ENCODE data around the gene SHISA7. TPM values are rescaled to one million over a fixed set of nuclear protein-coding genes. Genes with fewer than 3 reads are reported as not detected.

Gene SHISA7
- not detected in 2 replicates for total RNA-seq (2014; rRNA removed; shearing (Covaris generic))
- not detected in 2 replicates for polyA plus RNA-seq (2015; cell fraction: cytosol; rRNA removed)
- polyA plus RNA-seq (2015; cell fraction: nucleus; rRNA removed), result not detected in 2 replicates

GRCh38 chr19:55443045-55443823 is at the start of gene SHISA7:
Gene SHISA7, minus strand, starts transcription at chr19:55443300. Its CDS starts 437 bp downstream, at chr19:55442863.
- no peak for DNase-seq (ENCODE audit: low read depth)

GRCh38 chr19:55492362-55492944 is 49.4 kb upstream of the SHISA7 start:
- DNase-seq (ENCODE audit: low read depth), result no peak

GRCh38 chr19:55491546-55492360 is 48.7 kb upstream of the SHISA7 start:
- DNase-seq (ENCODE audit: low read depth), result no peak

DNA sequence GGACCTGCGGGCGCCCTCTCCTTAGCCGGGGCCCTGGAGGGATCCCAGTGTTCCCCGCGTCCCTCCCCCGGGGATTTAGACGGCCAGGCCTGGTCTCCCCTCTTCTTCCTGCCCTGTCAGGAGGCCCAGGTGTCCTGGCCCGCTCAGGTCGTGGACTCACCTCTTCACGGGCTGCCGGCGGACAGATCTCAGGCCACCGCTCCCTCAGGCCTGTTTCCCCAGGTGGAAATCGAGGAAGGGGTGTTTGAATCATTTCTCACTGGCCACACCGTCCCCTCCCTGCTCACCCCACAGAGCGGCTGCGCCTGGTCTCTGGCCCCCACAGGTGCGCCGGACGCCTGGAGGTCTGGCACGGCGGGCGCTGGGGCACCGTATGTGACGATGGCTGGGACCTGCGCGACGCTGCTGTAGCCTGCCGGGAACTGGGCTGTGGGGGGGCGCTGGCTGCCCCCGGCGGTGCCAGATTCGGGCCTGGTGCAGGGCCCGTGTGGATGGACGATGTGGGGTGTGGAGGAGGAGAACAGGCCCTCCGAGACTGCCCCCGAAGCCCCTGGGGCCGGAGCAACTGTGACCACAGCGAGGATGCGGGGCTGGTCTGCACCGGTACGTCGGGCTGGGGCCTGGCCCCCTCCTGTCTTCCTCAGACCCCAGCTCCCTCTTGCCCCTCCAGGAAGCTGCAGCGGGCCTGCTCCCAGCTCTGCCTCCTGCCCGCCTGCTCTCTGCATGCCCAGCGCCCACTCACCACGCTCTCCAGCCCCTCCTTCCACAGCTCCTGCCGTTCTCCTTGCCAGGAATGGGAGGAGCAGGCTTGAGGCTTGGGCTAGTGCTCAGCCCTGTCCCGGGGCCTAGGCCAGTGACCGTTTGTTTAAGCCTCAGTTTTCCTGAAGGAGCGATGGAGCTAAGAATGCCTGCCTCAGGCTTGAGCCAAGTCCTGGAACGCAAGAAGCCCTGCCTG is 47.7 kb upstream of the SHISA7 start:
- DNase-seq (ENCODE audit: low read depth), result no peak

- DNase-seq (ENCODE audit: low read depth), result no peak
Measured at GRCh38 chr19:55489711-55490477, 46.8 kb upstream of the SHISA7 start.

DNA sequence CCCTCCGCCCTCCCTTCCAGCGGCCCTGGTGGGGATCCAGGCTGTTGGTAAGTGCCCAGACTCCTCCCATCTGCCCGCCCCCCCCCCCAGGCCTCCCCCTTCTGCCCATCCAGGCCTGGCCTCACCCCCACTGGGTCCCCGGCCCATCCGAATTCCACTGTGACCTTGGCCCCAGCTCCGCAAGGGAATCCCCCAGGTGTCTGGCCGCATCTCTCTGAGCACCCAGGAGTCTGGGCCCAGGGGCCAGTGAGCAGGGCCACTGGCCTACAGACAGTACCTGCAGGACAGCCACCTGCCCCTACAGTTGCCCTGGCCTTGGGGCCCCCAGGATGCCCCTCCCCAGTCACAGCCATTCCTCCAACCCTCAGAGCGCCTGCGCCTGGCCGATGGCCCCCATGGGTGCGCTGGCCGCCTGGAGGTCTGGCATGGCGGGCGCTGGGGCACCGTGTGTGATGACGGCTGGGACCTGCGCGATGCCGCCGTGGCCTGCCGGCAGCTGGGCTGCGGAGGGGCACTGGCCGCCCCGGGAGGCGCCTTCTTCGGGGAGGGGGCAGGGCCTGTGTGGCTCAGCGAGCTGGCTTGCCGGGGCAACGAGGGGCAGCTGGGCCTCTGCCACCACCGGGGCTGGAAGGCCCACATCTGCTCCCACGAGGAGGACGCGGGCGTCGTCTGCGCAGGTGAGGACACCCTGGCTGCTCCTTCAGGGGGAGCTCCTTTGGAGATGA is 46.0 kb upstream of the SHISA7 start:
- no peak for DNase-seq (ENCODE audit: low read depth)

DNA sequence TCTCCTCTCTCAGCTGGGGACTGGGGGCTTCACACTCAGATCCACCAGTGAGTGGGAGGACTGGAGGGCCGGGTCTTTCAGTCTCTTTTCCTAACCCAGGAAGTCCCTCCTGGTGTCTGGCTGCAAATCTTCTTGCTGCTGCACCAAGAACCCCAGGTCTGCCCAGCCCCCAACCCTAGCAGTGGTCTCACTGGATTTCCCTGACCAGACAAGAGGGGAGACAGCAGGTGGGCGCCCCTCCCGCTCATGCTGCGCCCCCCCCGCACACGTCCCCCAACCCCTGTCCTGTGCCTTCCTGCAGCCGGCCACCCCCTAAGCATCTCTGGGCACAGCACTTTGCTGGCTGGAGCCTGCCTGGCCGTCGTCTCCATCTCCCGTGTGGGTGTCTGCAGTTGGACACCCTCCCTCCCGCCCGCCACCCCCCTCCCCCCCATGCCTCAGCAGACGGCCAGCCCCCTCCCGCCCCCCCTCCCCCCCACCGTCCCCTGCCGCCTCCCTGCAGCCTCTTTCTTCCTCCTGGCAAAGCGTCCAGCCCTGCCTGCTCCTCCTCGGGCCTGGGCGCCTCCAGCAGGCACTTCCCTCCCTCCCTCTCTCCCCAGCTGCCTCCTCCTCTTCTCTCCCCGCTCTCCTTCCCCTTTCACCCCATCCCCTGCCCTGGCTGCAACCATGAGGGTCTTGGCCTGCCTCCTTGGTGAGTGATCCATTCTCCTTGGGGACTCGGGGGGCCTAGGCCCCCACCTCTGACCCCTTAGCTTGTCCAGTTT is 45.0 kb upstream of the SHISA7 start, which contains the start of gene SSC5D:
Gene SSC5D (plus strand): TSS at position 513 of the 764 bp plus-strand sequence. CDS start 154 bp downstream, at position 667.
- no peak for DNase-seq (ENCODE audit: low read depth)

- peak; percentile 69 for DNase-seq (ENCODE audit: low read depth)
Measured at GRCh38 chr19:55486971-55487923, 44.1 kb upstream of the SHISA7 start.

DNA sequence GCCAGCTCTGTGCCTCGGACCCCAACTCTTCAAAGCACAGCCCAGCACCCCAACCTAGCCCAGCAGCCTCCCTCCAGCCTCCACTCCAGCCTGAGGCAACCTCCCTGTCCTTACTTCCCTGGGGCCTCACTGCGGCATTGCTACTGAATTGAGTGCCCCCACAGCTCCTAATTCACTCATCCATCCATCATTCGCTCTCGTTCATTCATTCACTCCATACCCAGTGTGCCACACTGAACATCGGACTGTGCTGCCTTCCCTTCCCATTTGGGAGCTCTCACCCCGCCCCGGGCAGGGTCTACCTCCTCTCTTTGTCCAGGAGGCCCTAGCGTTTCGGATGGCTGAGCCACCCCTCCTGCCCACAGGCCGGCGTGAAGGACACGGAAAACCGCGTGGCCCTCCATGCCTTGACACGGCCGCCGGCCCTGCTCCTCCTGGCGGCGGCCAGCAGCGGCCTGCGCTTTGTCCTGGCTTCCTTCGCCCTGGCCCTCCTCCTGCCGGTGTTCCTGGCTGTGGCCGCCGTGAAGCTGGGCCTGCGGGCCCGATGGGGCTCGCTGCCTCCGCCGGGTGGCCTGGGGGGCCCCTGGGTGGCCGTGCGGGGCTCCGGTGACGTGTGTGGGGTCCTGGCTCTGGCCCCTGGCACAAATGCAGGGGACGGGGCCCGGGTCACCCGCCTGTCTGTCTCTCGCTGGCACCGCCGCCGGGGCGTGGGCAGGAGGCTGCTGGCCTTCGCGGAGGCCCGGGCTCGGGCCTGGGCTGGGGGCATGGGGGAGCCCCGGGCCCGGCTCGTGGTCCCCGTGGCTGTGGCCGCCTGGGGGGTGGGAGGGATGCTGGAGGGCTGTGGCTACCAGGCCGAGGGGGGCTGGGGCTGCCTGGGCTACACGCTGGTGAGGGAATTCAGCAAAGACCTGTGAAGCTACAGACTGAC is 43.2 kb upstream of the SHISA7 start:
- no peak for DNase-seq (ENCODE audit: low read depth)

DNA sequence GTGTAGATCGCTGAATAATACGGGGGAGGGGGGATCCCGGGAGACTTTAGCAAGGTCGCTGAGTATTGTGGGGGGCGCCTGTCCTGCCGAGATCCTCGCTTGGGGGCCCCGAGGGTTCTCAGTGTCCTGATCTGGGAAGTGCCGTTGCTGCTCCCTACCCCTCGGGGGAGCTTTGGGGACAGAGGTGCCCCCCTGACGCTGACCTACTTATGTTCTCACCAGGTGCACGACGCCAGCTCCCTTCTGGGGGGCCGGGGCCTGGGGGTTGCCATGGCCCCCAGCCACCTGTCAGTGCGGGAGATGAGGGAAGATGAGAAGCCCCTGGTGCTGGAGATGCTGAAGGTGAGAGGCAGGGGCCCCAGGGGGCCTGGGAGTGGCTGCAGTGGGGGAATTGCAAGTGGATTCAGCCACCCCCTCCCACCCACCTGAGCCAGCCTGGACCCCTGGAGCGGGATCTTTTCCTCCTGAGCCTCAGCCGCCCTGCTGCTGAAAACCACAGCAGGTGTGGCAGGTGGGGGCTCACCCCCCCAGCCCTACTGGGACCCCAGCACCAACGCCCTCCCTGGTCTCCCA is 42.4 kb upstream of the SHISA7 start:
- no peak for DNase-seq (ENCODE audit: low read depth)

- DNase-seq (ENCODE audit: low read depth), result peak; percentile 52
Measured at GRCh38 chr19:55484593-55485438, 41.7 kb upstream of the SHISA7 start, which contains the start of gene NAT14. Gene NAT14, plus strand, starts transcription at chr19:55485188. Its CDS starts 521 bp downstream, at chr19:55485709.

DNA sequence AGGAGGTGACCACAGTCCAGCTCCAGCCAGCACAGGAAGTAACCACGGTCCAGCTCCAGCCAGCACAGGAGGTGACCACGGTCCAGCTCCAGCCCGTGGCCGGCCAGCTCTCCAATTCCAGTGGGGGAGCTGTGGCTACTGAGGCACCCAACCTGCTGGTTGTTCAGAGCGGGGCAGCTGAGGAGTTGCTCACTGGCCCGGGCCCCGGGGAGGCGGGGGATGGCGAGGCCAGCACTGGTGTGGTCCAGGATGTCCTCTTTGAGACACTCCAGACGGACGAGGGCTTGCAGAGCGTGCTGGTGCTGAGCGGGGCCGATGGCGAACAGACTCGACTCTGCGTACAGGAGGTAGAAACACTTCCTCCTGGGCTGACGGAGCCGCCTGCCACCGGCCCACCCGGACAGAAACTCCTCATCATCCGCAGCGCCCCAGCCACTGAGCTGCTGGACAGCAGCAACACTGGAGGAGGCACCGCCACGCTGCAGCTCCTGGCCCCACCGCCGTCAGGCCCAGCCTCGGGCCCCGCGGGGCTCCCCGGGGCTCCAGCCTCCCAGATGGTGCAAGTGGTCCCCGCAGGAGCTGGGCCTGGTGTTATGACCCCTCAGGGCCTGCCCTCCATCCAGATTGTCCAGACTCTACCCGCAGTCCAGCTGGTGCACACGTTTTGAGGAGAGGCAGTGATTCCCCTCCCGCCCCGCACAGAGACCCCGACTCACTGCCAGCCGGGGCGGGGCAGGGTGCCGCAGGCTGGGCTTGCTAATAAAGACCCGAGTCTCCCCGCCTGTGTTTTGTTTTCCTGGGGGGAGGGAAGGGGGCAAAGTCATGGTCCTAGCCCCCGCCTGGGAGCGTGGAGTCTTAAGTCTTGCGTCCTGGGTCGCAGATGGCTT is 40.8 kb upstream of the SHISA7 start:
- no peak for DNase-seq (ENCODE audit: low read depth)

DNA sequence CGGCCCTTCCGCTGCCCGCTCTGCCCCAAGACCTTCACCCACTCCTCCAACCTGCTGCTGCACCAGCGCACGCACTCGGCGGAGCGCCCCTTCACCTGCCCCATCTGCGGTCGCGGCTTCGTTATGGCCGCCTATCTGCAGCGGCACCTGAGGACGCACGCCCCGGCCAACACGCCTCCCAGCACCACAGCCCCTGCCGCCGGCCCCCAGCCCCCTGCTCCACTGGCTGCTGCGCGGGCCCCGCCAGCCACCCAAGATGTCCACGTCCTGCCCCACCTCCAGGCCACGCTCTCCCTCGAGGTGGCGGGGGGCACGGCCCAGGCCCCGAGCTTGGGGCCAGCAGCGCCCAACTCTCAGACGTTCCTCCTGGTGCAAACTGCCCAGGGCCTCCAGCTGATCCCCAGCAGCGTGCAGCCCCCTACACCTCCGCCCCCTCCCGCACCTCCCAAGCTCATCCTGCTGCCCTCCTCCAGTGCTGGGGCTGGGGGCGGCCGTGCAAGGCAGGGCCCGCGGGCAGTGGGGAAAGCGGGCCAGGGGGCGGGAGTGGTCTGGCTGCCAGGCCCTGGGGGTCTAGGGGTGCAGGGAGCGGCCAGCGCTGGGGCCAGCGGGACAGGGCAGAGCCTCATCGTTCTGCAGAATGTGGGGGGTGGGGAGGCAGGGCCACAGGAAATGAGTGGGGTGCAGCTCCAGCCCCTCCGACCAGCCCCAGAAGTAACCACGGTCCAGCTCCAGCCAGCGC is 40.0 kb upstream of the SHISA7 start:
- DNase-seq (ENCODE audit: low read depth), result no peak
